GM21423 (cell line): ENCODE results near the gene TAF15.

Source experiments
- ATAC-seq: cut with Tn5 transposase; IDR thresholded peaks from one replicate; pipeline ENCODE4 v1.9.1; 2021; ENCODE audit warnings: mild to moderate bottlenecking, moderate library complexity; ENCODE audit not compliant: unreplicated experiment

TAF15 gene

DNA sequence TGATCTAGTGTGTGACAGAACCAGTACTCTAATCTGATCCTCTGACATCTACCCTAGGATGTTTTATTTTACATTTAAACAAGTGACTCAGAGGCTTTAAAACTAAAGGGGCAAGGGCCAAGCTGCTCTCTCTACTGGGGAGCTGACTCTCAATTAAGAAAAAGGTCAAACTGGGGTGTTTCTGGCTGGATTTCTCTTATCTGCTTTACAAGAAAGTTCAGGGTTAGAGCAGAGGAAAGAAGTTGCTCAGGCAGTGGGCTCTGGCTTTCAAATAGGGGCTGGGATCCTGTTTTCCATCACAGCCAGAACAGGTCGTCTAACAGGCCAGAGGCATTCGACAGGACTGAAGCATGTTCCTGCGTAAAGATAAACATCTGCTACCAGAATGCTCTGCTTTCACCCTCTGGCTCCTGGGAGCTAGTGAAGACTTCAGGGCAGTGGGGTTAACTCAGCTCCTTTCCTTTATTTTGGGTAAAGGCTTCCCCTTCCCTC lies 22.3 kb upstream of the TAF15 start:
- no peak for ATAC-seq

- ATAC-seq, result no peak
Measured at GRCh38 chr17:35788477-35789368, 20.6 kb upstream of the TAF15 start.

- ATAC-seq, result no peak
Measured at GRCh38 chr17:35790841-35791240, 18.4 kb upstream of the TAF15 start.

GRCh38 chr17:35791681-35792350 lies 17.5 kb upstream of the TAF15 start:
- no peak for ATAC-seq

DNA sequence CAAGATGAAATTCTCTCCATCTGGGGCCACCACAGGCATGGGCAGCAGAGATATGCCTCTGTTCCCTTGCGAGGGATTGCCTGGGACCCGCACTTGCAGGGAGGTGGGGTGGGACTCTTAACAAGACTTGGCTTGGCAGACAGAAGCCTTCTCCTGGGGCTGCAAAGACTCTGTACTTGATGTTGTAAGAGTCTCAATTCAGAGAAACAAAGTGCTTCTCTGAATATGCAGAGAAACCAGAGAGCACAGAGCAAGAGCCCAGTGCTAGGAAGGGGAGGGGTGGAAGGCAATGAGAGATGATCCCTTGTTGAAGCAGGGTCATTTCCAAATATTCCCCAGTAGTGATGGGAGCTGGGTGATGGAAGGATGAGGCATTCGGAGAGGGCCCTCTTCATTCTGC lies 16.0 kb upstream of the TAF15 start:
- ATAC-seq, result no peak

DNA sequence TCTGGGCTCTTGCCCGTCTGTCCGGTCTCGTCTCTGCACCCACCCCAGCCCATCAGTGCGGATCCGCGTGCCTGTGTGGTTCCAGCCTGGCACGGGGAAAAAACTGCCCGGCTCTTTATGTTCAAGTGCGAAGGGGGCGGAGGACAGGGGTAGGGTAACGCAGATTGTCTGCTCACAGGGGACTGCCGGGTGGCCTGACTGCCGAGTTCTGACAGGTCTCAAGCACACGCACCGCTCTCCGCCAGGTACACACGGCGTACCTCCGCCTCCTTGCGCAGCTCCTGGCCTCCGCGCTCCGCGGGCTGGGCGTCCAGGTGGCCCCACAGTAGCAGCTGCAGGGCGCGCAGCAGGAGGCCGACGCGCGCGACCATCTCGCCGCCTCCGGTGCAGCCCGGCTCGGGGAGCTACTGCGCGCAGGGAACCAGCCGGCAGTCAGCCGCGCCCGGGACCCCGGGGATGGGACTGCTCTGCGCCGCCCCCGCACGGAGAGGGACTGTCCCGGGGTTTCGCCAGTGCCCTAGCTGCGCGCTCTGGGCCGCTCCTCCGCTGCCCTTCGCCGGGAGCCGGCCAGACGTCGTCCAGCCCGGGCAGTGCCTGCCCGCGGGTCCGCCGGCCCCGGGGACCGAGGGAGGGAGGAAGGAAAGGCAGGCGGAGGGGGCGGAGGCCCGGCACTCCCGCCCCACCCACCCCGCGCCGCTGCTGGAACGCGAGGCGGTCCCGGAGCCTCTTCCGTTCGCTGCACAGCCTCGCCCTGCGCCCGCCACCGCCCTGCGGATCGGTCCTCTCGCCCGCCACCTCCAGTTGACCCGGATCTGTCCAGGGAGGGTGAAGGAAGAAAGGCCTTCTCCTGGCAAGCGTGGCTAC lies 14.0 kb upstream of the TAF15 start, which contains the start of gene MMP28:
Gene MMP28, minus strand, starts transcription at position 635 of the 864 bp plus-strand sequence. Its CDS starts 264 bp downstream, at position 371.
- no peak for ATAC-seq

GRCh38 chr17:35795871-35796265 lies 13.4 kb upstream of the TAF15 start:
- no peak for ATAC-seq

- ATAC-seq, result no peak
Measured at GRCh38 chr17:35796942-35797341, 12.3 kb upstream of the TAF15 start.

- ATAC-seq, result no peak
Measured at GRCh38 chr17:35797370-35797769, 11.9 kb upstream of the TAF15 start.

- no peak for ATAC-seq
Measured at GRCh38 chr17:35797918-35798317, 11.4 kb upstream of the TAF15 start.

GRCh38 chr17:35799942-35800341 lies 9.3 kb upstream of the TAF15 start:
- ATAC-seq, result no peak

- no peak for ATAC-seq
Measured at GRCh38 chr17:35801583-35802224, 7.6 kb upstream of the TAF15 start.

GRCh38 chr17:35804658-35805192 lies 4.6 kb upstream of the TAF15 start:
- ATAC-seq, result no peak

DNA sequence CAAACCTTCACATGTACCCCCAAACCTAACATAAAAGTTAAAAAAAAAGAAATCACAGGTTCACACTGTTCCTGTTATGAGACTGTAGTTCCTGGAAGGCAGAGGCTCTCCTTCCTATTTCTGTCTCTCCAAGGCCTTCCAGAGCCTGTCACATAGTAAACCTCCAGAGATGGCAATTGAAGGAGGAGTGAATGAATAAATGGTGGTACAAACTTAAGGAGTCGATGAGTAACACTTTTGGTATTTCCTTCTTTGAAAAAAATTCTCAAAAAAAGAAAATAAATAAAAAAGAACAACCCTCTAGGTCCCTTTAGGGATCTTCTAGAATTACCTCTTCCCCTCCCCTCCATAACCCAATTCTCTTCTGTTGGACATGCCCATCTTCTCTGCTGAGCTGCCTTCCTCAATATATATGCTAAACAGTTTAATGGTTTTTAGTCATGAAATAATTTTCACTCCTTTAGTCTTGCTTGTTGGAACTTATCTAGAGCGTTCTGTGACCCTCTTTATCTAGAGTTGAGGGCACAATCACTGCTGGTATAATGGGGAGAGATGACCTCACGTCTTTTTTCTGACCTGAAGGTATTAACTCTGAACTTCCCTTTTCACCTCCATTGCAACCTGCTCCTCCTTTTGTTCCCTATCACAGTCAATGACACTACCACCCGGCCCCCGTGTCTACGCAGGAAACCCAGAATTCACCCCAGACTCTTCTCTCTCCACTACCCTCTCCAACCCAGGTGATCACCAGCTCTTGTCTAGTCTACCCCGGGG lies 1.7 kb upstream of the TAF15 start:
- ATAC-seq, result no peak

GRCh38 chr17:35808240-35808961 lies 883 bp upstream of the TAF15 start:
- ATAC-seq, result no peak

GRCh38 chr17:35809855-35810461 lies 674 bp downstream of the TAF15 start:
- ATAC-seq, result no peak

GRCh38 chr17:35811759-35812158 lies 2.5 kb downstream of the TAF15 start:
- ATAC-seq, result no peak

DNA sequence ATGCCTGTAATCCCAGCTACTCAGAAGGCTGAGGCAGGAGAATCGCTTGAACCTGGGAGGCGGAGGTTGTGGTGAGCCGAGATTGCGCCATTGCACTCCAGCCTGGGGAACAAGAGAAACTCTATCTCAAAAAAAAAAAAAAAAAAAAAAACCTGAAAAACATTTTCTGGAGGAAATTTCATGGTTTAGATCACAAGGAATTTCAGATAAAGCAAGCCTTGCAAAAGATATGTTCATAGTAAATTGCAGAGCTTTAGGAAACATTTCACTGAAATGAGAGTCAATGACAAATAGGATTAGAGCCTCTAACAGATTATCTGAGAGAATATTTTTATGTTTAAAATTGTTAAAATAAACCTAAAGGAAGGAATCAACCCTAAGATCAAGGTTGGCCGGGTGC lies 3.2 kb downstream of the TAF15 start:
- ATAC-seq, result no peak
